Measurements from ENCODE around the gene ZNF229.
"Not testable (repeated sequence)": the region's sequence is repeated elsewhere in the genome, so short reads cannot be mapped to it uniquely, and the experiment has no call there.

DNA sequence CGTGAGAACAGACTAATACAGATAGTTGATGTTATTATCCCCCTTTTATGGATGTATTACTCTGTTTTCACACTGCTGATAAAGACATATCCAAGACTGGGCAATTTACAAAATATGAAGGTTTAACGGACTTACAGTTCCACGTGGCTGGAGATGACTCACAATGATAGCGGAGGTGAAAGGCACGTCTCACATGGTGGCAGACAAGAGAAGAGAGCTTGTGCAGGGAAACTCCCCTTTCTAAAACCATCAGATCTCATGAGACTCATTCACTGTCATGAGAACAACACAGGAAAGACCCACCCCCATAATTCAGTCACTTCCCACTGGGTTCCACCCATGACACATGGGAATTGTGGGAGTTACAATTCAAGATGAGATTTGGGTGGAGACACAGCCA is 20.5 kb upstream of the ZNF229 start:
- TF ChIP-seq ZFP3 (CRISPR knock-in tag; IDR thresholded peaks at IDR 0.05); TOX (CRISPR knock-in tag; IDR thresholded peaks at IDR 0.05; ENCODE audit: borderline replicate concordance); ZNF70 (CRISPR knock-in tag; IDR thresholded peaks at IDR 0.05); RARB (CRISPR knock-in tag; IDR thresholded peaks at IDR 0.05); ZNF8 (CRISPR knock-in tag; IDR thresholded peaks at IDR 0.05); BACH2 (CRISPR knock-in tag; IDR thresholded peaks at IDR 0.05; ENCODE audit: borderline replicate concordance); OSR1 (CRISPR knock-in tag; IDR thresholded peaks at IDR 0.05); ARNTL (CRISPR knock-in tag; IDR thresholded peaks at IDR 0.05; ENCODE audit: borderline replicate concordance, low read depth); ZC3H10 (CRISPR knock-in tag; IDR thresholded peaks at IDR 0.05); ZFP30 (CRISPR knock-in tag; IDR thresholded peaks at IDR 0.05): not testable (repeated sequence)
- TF ChIP-seq, protein P1, sequence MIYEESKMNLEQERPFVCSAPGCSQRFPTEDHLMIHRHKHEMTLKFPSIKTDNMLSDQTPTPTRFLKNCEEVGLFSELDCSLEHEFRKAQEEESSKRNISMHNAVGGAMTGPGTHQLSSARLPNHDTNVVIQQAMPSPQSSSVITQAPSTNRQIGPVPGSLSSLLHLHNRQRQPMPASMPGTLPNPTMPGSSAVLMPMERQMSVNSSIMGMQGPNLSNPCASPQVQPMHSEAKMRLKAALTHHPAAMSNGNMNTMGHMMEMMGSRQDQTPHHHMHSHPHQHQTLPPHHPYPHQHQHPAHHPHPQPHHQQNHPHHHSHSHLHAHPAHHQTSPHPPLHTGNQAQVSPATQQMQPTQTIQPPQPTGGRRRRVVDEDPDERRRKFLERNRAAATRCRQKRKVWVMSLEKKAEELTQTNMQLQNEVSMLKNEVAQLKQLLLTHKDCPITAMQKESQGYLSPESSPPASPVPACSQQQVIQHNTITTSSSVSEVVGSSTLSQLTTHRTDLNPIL (CRISPR knock-in tag; IDR thresholded peaks at IDR 0.05; ENCODE audit: low read depth): not testable (repeated sequence)
- TF ChIP-seq, protein P2, sequence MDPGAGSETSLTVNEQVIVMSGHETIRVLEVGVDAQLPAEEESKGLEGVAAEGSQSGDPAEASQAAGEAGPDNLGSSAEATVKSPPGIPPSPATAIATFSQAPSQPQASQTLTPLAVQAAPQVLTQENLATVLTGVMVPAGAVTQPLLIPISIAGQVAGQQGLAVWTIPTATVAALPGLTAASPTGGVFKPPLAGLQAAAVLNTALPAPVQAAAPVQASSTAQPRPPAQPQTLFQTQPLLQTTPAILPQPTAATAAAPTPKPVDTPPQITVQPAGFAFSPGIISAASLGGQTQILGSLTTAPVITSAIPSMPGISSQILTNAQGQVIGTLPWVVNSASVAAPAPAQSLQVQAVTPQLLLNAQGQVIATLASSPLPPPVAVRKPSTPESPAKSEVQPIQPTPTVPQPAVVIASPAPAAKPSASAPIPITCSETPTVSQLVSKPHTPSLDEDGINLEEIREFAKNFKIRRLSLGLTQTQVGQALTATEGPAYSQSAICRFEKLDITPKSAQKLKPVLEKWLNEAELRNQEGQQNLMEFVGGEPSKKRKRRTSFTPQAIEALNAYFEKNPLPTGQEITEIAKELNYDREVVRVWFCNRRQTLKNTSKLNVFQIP (CRISPR knock-in tag; IDR thresholded peaks at IDR 0.05; ENCODE audit: borderline replicate concordance, low read depth): not testable (repeated sequence)
- TF ChIP-seq, protein P3, sequence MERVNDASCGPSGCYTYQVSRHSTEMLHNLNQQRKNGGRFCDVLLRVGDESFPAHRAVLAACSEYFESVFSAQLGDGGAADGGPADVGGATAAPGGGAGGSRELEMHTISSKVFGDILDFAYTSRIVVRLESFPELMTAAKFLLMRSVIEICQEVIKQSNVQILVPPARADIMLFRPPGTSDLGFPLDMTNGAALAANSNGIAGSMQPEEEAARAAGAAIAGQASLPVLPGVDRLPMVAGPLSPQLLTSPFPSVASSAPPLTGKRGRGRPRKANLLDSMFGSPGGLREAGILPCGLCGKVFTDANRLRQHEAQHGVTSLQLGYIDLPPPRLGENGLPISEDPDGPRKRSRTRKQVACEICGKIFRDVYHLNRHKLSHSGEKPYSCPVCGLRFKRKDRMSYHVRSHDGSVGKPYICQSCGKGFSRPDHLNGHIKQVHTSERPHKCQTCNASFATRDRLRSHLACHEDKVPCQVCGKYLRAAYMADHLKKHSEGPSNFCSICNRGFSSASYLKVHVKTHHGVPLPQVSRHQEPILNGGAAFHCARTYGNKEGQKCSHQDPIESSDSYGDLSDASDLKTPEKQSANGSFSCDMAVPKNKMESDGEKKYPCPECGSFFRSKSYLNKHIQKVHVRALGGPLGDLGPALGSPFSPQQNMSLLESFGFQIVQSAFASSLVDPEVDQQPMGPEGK (CRISPR knock-in tag; IDR thresholded peaks at IDR 0.05; ENCODE audit: borderline replicate concordance): not testable (repeated sequence)
